ENCODE data around the gene HTRA1.

GRCh38 chr10:122551450-122551849 is 90.1 kb downstream of the HTRA1 start:
- TF ChIP-seq CTCF (IDR thresholded peaks at IDR 0.05 in 4 of 5, conservative IDR thresholded peaks at IDR 0.05 in 1 of 5) (no peak), POLR2A (IDR thresholded peaks at IDR 0.05) (no peak)
